Pancreas (tissue), 10 donors: ENCODE results near the gene HOMER1. TPM values are rescaled to one million over a fixed set of nuclear protein-coding genes. Genes with fewer than 3 reads are reported as not detected.

Experiments used
- ATAC-seq, 4 donors: fragments of 200-7000 bp; cut with Tn5 transposase; one replicate each; pipeline versions ENCODE4 v1.8.0 to v1.9.1; 2020; ENCODE audit warnings: mild to moderate bottlenecking in 4 of 4, moderate library complexity in 4 of 4
- DNase-seq, 6 donors: peaks; one replicate each; pipeline ENCODE4 v3.0.0-alpha.2; 2020
- FAIRE-seq: peaks from 2 replicates; lab custom pipeline; 2012; peaks lifted over from hg19 to GRCh38; lab: Jason Lieb, UNC
- H3K27ac ChIP-seq, 4 donors: fragments of 200-600 bp; sonication (generic); 1 replicate in 3 of 4; 2 replicates in 1 of 4; pipeline versions ENCODE4 v1.5.0 to v1.8.0; 2020
- H3K27me3 ChIP-seq, 4 donors: fragments of 200-600 bp; one replicate each; pipeline ENCODE4 v1.8.0; 2021
- H3K36me3 ChIP-seq, 3 donors: fragments of 200-600 bp; sonication (generic) in 1 of 3; one replicate each; pipeline versions ENCODE4 v1.5.0 to v1.8.0; 2020 to 2021
- H3K4me1 ChIP-seq, 3 donors: fragments of 200-600 bp; one replicate each; pipeline ENCODE4 v1.8.0; 2021
- H3K4me3 ChIP-seq, 4 donors: fragments of 200-600 bp; sonication (generic) in 2 of 4; one replicate each; pipeline versions ENCODE4 v1.5.0 to v1.8.0; 2020 to 2021
- H3K9me3 ChIP-seq, 4 donors: fragments of 200-600 bp; one replicate each; pipeline ENCODE4 v1.8.0; 2021
- CTCF ChIP-seq, 4 donors: fragments of 200-600 bp; sonication (generic) in 3 of 4; IDR thresholded peaks; one replicate each; pipeline versions ENCODE4 v1.5.0 to v1.8.0; 2021; ENCODE audit warnings: antibody characterized with exemption in 4 of 4
- WGBS, 2 donors: extraction: QIAGEN DNeasy Blood & Tissue Kit; methylation state at CpG; one replicate each; pipeline ENCODE4 v1.1.7; 2013; 5-methylcytosine and 5-hydroxymethylcytosine counted together
- intact Hi-C, 3 donors: fragments of 100-400 bp; cut with DNase I; formaldehyde crosslinking; loops; one replicate each; pipeline versions ENCODE4 v1.11.1 to v1.14.2; 2022
- polyA plus RNA-seq, 2 donors: library from polyadenylated mRNA; stranded (reverse); fragments of 200-250 nt; gene quantifications; one replicate each; pipeline ENCODE4 v1.2.3, GENCODE V29; 2013
- total RNA-seq, 6 donors: library from RNA; stranded (reverse); fragmentation: NEBNext Ultra II Directional in 4 of 6; extraction: Animal tissue kit (Norgen Biotek cat#: 25700) in 4 of 6; gene quantifications; one replicate each; pipeline versions ENCODE4 v1.2.1 to v1.2.4, GENCODE V29; 2021 to 2023
- donor health status: healthy with polysubstance abuse.
- donor health status: DM: no; HTN: no; CAD: no; lungs with moderate emphysema.
- donor health status: DM: no; HTN: no; CAD: no.
- donor health status: control.
- donor health status: control.
- donor health status: Bipolar disorder and iron deficiency.
- donor health status: DM: yes; HTN: yes; CAD: no.
- donor health status: DM: no; HTN: no; CAD: no.
- donor health status: DM: no; HTN: no; CAD: no.
- donor health status: DM: yes; HTN: yes; CAD: no.

HOMER1 gene
- total and polyA plus RNA-seq, 8 donors = 0.56 to 3.6 (median 1.3) TPM

GRCh38 chr5:79546782-79547428 is 33.0 kb upstream of the HOMER1 start:
- no peak for FAIRE-seq
- no peaks in the 10 kb centered on the region for H3K27me3 ChIP-seq
- H3K27ac ChIP-seq = no peak overlapping the region
- H3K4me3 ChIP-seq = no peak overlapping the region
- peak in 2 of 4 donors; percentile 13 to 31 for ATAC-seq
- TF ChIP-seq CTCF (IDR thresholded peaks at IDR 0.05) = no peak
- no peaks in the 10 kb centered on the region for H3K36me3 ChIP-seq
- intact Hi-C loops = no loop called here
- H3K9me3 ChIP-seq = no peaks in the 10 kb centered on the region
- 58 to 62% methylated on average over 7 of the region's 7 CpGs for WGBS, 2 donors
- peaks cover 0 to 11% (median 0%) of the 10 kb centered on the region in 3 donors for H3K4me1 ChIP-seq
- DNase-seq = no peak

- no peak for FAIRE-seq
- intact Hi-C loops = no loop called here
- Histone ChIP-seq H3K9me3 (no peaks in the 10 kb centered on the region), H3K27me3 (no peaks in the 10 kb centered on the region), H3K36me3 (no peaks in the 10 kb centered on the region), H3K4me3 (no peak overlapping the region), H3K4me1 (peaks cover 0 to 11% (median 0%) of the 10 kb centered on the region in 3 donors), H3K27ac (no peak overlapping the region)
- no peak for TF ChIP-seq CTCF (IDR thresholded peaks at IDR 0.05)
- ATAC-seq = no peak
- no peak for DNase-seq
- WGBS, 2 donors = 77 to 78% methylated on average over 5 of the region's 5 CpGs
These were observed 30.2 kb upstream of the HOMER1 start for GRCh38 chr5:79544131-79544530.

- ATAC-seq (no peak), DNase-seq (no peak), FAIRE-seq (no peak)
- no peaks in the 10 kb centered on the region for H3K4me1 ChIP-seq
- no peaks in the 10 kb centered on the region for H3K9me3 ChIP-seq
- no peak for TF ChIP-seq CTCF (IDR thresholded peaks at IDR 0.05)
- H3K27ac ChIP-seq = no peak overlapping the region
- intact Hi-C loops = no loop called here
- no peaks in the 10 kb centered on the region for H3K27me3 ChIP-seq
- no peak overlapping the region for H3K4me3 ChIP-seq
- WGBS, 2 donors = 63 to 68% methylated on average over 6 of the region's 6 CpGs
- no peaks in the 10 kb centered on the region for H3K36me3 ChIP-seq
These were observed 27.0 kb upstream of the HOMER1 start for GRCh38 chr5:79540939-79541338.

- no peaks in the 10 kb centered on the region for H3K9me3 ChIP-seq
- 77 to 85% methylated on average over 3 of the region's 3 CpGs for WGBS, 2 donors
- intact Hi-C loops = no loop called here
- H3K4me1 ChIP-seq = no peaks in the 10 kb centered on the region
- no peaks in the 10 kb centered on the region for H3K27me3 ChIP-seq
- no peak overlapping the region for H3K4me3 ChIP-seq
- no peaks in the 10 kb centered on the region for H3K36me3 ChIP-seq
- H3K27ac ChIP-seq = no peak overlapping the region
- FAIRE-seq (no peak), DNase-seq (no peak), ATAC-seq (no peak)
- TF ChIP-seq CTCF (IDR thresholded peaks at IDR 0.05) = no peak
These were observed 22.4 kb upstream of the HOMER1 start for GRCh38 chr5:79536193-79536906.
